ENCODE data around the gene ABCG5.

The ABCG5 gene

DNA sequence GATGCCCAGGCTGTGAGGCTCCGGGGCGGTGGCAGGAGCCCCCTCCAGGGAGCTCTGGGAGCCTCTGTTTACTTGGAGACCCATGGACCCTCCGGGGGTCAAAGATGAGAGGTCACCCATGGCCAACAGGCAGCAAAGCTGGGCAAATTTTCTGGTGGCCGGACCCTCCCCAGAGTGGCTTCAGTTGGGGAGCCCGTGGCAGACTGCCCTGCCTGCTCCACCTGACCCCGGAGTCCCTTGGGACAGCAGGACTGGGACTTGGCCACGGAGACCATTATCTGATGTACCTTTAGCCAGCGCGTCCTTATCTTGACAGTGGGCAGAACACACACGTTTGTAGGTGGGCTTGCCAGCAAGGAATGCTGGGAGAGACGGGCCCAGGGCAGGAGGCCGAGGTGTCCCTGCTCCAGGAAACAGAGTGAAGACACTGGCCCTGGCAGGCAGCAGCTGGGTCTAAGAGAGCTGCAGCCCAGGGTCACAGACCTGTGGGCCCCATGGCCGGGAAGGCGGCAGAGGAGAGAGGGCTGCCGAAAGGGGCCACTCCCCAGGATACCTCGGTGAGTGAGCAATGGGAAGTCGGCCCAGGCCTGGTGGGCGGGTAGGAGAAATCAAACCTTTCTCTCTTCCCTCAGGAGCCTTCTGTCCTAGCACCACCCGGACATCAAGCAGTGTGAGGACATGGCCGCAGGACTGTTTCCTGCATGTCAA is at the start of gene ABCG5, which contains the start of gene ABCG8:
Gene ABCG5 (minus strand): TSS at position 280 of the 708 bp plus-strand sequence. CDS start 160 bp downstream, at position 120.
Gene ABCG8 (plus strand): TSS at position 412 of the 708 bp plus-strand sequence. CDS start 83 bp downstream, at position 495.
- Histone ChIP-seq H3K4me3 (no peak within 1 kb of the TSS), H3K27ac (no peak within 1 kb of the TSS)

DNA sequence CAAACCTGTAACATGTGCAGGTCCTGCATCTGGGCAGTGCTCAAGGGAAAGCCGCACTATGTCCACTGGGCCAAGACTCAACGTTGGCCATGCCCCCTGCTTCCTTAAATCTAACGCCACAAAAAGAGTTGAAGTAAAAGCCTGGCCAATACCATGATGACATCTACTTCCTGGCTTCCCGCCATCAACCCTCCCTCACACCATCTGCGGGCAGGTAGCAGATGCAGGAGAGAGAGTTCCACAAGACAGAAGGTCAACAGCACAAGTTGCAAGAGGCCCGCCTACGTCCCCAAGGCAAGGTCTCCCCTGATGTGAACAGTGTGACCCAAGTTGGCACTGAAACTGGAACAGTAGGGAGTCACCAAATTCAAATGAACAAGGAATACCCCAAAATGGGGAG is 48.5 kb upstream of the ABCG5 start:
- Histone ChIP-seq H3K27ac (no peak overlapping the region), H3K9me3 (no peaks in the 10 kb centered on the region), H3K27me3 (no peaks in the 10 kb centered on the region), H3K4me3 (no peak overlapping the region), H3K36me3 (peaks cover 35 to 68% (median 51%) of the 10 kb centered on the region in 3 donors), H3K4me1 (no peaks in the 10 kb centered on the region)
- no peak for TF ChIP-seq CTCF (IDR thresholded peaks at IDR 0.05)
- intact Hi-C loops (cut with DNase I; ENCODE audit: low total_unique reads): loop anchor here (10.0 kb wide), 1 partner anchor 272 kb away; no protein-coding TSS in a partner anchor
- no peak for DNase-seq

More for the DNA sequence above, at the start of gene ABCG5, which contains the start of gene ABCG8:
- H3K27me3 ChIP-seq: peaks cover 0 to 8% of the 10 kb centered on the region in 2 donors
- no peak for TF ChIP-seq CTCF (IDR thresholded peaks at IDR 0.05)
- no peaks in the 10 kb centered on the region for H3K36me3 ChIP-seq
- no peaks in the 10 kb centered on the region for H3K4me1 ChIP-seq
- no peaks in the 10 kb centered on the region for H3K9me3 ChIP-seq
- intact Hi-C loops (cut with DNase I; ENCODE audit: low total_unique reads): no loop called here
- no peak for DNase-seq

DNA sequence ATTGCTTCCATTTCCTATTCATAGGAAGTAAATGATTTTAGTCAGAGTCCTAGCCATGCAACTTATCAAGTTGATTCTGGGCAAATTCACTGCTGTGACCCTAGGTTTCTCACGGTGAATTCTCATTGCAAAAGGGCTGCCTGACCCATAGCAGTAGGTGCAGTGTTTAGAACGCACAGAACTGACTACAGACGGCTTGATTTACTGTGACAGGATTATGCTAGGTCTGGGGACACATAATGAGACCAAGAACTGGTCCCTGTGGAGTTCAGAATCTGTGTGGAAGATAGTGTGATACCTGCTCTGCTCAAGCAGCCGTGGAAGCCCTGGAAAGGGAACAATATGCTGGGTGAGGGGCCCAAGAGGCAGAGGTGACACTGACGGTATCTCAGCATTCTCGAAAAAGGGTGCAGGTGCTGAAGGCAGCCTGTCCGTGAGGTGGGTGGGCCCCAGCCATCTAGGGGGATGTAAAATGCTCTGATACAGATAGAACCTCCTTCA is 46.5 kb upstream of the ABCG5 start:
- H3K4me3 ChIP-seq: no peak overlapping the region

DNA sequence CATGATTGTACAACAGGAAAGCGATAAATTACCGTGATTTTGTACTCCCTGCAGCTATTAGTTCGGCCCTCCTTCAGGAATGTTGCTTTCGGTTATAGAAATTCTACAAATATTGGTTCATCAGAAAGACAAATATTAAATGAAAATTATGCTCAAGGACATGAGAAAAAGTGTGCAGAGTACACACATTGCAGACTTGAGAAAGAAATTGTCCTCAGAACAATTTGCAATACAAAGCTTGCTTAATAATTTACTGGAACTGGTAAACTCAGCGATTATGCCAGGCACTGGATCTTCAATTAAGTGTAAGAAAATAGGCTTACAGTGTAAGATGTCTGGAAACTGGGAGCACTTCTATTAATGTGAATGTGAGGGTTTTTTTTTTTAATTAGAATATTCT is 46.0 kb upstream of the ABCG5 start:
- H3K4me1 ChIP-seq: no peaks in the 10 kb centered on the region
- no peaks in the 10 kb centered on the region for H3K9me3 ChIP-seq
- no peak for TF ChIP-seq CTCF (IDR thresholded peaks at IDR 0.05)
- H3K27me3 ChIP-seq: no peaks in the 10 kb centered on the region
- no peak for DNase-seq
- no peak overlapping the region for H3K27ac ChIP-seq
- intact Hi-C loops (cut with DNase I; ENCODE audit: low total_unique reads): loop anchor here (10.0 kb wide), 1 partner anchor 270 kb away; no protein-coding TSS in a partner anchor
- H3K36me3 ChIP-seq: peaks cover 23 to 44% (median 33%) of the 10 kb centered on the region in 3 donors
- H3K4me3 ChIP-seq: no peak overlapping the region

More for the DNA sequence above, 46.5 kb upstream of the ABCG5 start:
- DNase-seq: no peak
- H3K27me3 ChIP-seq: no peaks in the 10 kb centered on the region
- peaks cover 24 to 48% (median 37%) of the 10 kb centered on the region in 3 donors for H3K36me3 ChIP-seq
- no peak for TF ChIP-seq CTCF (IDR thresholded peaks at IDR 0.05)
- H3K27ac ChIP-seq: no peak overlapping the region
- intact Hi-C loops (cut with DNase I; ENCODE audit: low total_unique reads): loop anchor here (10.0 kb wide), 1 partner anchor 270 kb away; no protein-coding TSS in a partner anchor
- H3K4me1 ChIP-seq: no peaks in the 10 kb centered on the region
- no peaks in the 10 kb centered on the region for H3K9me3 ChIP-seq

DNA sequence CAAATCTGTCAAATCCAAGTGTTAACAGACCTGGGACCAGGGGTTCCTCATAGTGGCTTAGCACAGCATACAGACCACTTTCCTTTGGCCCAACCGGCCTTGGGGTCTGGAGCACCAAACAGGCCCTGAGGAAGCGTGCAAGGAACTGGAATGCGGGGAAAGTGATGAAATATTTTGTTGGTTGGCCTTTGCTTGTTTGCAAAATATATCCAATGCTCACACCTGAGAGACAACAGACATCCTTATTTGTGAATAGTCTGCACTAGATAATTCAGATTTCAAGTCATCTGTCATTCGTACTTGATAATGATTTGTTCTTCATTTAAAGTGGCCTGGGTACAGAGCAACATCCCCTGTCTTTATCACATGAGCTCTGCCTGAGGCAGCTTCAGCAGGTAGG is 43.7 kb upstream of the ABCG5 start:
- intact Hi-C loops (cut with DNase I; ENCODE audit: low total_unique reads): loop anchor here (10.0 kb wide), 1 partner anchor 268 kb away; no protein-coding TSS in a partner anchor
- Histone ChIP-seq H3K27me3 (peaks cover 0 to 2% of the 10 kb centered on the region in 2 donors), H3K36me3 (peaks cover 7 to 20% (median 10%) of the 10 kb centered on the region in 3 donors), H3K9me3 (no peaks in the 10 kb centered on the region), H3K4me3 (no peak overlapping the region), H3K4me1 (peaks cover 0 to 6% (median 0%) of the 10 kb centered on the region in 4 donors), H3K27ac (no peak overlapping the region)
- no peak for TF ChIP-seq CTCF (IDR thresholded peaks at IDR 0.05)
- DNase-seq: no peak
